Chondrocyte (in vitro differentiated cells): ENCODE measurements around the gene ZNF207. TPM values are rescaled to one million over a fixed set of nuclear protein-coding genes. Genes with fewer than 3 reads are reported as not detected.

Source experiments
- DNase-seq: peaks from one replicate; pipeline ENCODE4 v3.0.0; 2021; ENCODE audit warnings: mixed read lengths, low spot score
- H3K27ac Mint-ChIP-seq: one replicate; pipeline ENCODE4 v1.8.0; 2021; ENCODE audit warnings: mild to moderate bottlenecking, moderate library complexity, mixed read lengths; ENCODE audit not compliant: unreplicated experiment
- H3K27me3 Mint-ChIP-seq: 2 replicates; pipeline ENCODE4 v1.8.0; 2021; ENCODE audit warnings: low read depth, mixed read lengths
- H3K36me3 Mint-ChIP-seq: 2 replicates; pipeline ENCODE4 v1.8.0; 2021; ENCODE audit warnings: low read depth, mixed read lengths
- H3K4me1 Mint-ChIP-seq: 2 replicates; pipeline ENCODE4 v1.8.0; 2021; ENCODE audit warnings: low read depth, mild to moderate bottlenecking, mixed read lengths
- H3K4me3 Mint-ChIP-seq: one replicate; pipeline ENCODE4 v1.8.0; 2021; ENCODE audit warnings: mild to moderate bottlenecking, moderate library complexity, mixed read lengths; ENCODE audit not compliant: unreplicated experiment
- H3K9me3 Mint-ChIP-seq: 2 replicates; pipeline ENCODE4 v1.8.0; 2021; ENCODE audit warnings: low read depth, mixed read lengths
- CTCF ChIP-seq: fragments of 200-600 bp; sonication (generic); IDR thresholded peaks from 2 replicates; pipeline ENCODE4 v1.5.0; 2021; ENCODE audit warnings: antibody characterized with exemption, mild to moderate bottlenecking, moderate library complexity
- long read RNA-seq: library from polyadenylated mRNA; stranded (forward); transcript quantifications from one replicate; pipeline ENCODE4 v2.0.0, GENCODE V29; 2021
- total RNA-seq: library from RNA; stranded (reverse); gene quantifications from 3 replicates; pipeline ENCODE4 v1.2.1, GENCODE V29; 2021

Gene ZNF207
- 96.8 to 138 TPM (median 107 TPM) in 3 replicates for total RNA-seq
- long read RNA-seq, full-length matches to known transcripts, result 66 of 79 reads
- long read RNA-seq, partial matches to known transcripts, result 4 of 79 reads
- long read RNA-seq, other reads (novel, unspliced or antisense), result 9 of 79 reads

- Mint-ChIP-seq H3K4me3 (peak within 1 kb of the TSS; percentile 100), H3K9me3 (no peaks in the 10 kb centered on the region), H3K27ac (peak within 1 kb of the TSS; percentile 100), H3K36me3 (peaks cover 15% of the 10 kb centered on the region), H3K27me3 (no peaks in the 10 kb centered on the region), H3K4me1 (peaks cover 44% of the 10 kb centered on the region)
- TF ChIP-seq CTCF, result no peak
- DNase-seq, result peak; percentile 98
These were observed at the start of gene ZNF207 for GRCh38 chr17:32349854-32350665. TSS of gene ZNF207 (plus strand) at chr17:32350157. CDS start at chr17:32350286, 129 bp downstream.

DNA sequence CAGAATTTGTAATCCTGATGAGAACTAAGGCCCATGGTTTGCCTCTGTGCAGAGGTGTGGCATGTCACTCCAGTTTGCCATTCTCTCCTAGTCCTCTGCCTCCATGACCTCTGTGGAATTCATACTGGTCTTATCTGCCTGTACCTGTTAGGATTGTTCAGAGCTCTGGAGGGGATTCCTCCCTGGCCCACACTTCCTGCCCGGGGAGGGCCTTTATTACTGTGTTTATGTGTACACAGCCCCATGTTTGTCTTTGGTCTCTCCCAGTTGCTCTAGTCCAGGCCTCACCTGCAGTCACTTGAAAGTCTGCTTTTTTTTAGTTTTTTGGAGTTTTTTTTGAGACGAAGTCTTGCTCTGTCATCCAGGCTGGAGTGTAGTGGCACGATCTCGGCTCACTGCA, 47.9 kb upstream of the ZNF207 start:
- peaks cover 8% of the 10 kb centered on the region for H3K4me1 Mint-ChIP-seq
- DNase-seq, result no peak
- H3K27ac Mint-ChIP-seq, result no peak overlapping the region
- no peaks in the 10 kb centered on the region for H3K9me3 Mint-ChIP-seq
- no peaks in the 10 kb centered on the region for H3K36me3 Mint-ChIP-seq
- peaks cover 1% of the 10 kb centered on the region for H3K27me3 Mint-ChIP-seq
- H3K4me3 Mint-ChIP-seq, result no peak overlapping the region
- no peak for TF ChIP-seq CTCF

GRCh38 chr17:32302860-32303649, 46.9 kb upstream of the ZNF207 start:
- Mint-ChIP-seq H3K4me3 (no peak overlapping the region), H3K4me1 (peaks cover 8% of the 10 kb centered on the region), H3K36me3 (no peaks in the 10 kb centered on the region), H3K9me3 (no peaks in the 10 kb centered on the region), H3K27ac (no peak overlapping the region), H3K27me3 (peaks cover 6% of the 10 kb centered on the region)
- TF ChIP-seq CTCF, result no peak
- DNase-seq, result no peak

DNA sequence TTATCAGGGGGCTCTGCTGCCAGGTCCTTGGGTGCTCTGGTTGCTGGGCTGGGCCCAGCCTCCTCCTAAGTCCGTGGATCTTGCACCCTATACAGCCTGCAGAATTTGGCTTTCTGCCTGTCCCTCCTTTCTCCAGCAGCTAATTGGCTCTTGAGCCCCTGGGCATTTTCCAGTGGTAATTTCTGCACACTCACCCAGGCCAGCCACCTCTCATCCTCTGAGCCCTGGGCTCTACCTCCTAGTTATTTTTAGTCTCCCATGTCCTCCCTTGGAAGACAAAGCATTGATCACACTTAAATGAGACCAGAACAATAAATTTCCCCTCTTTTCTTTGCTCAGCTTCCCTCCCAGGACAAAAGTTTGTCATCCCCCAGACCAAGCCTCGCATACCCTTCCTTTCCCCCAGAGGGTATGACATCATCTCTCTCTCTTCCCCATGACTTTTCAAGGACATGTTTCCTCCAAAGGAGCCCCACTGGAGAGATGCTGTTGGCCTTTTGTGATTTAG, 46.1 kb upstream of the ZNF207 start:
- no peaks in the 10 kb centered on the region for H3K9me3 Mint-ChIP-seq
- no peaks in the 10 kb centered on the region for H3K36me3 Mint-ChIP-seq
- H3K4me3 Mint-ChIP-seq, result no peak overlapping the region
- no peak overlapping the region for H3K27ac Mint-ChIP-seq
- peaks cover 8% of the 10 kb centered on the region for H3K4me1 Mint-ChIP-seq
- DNase-seq, result no peak
- H3K27me3 Mint-ChIP-seq, result peaks cover 6% of the 10 kb centered on the region
- TF ChIP-seq CTCF, result no peak

GRCh38 chr17:32305049-32305448, 44.9 kb upstream of the ZNF207 start:
- Mint-ChIP-seq H3K27me3 (peaks cover 6% of the 10 kb centered on the region), H3K4me1 (peaks cover 4% of the 10 kb centered on the region), H3K36me3 (no peaks in the 10 kb centered on the region), H3K4me3 (no peak overlapping the region), H3K9me3 (no peaks in the 10 kb centered on the region), H3K27ac (no peak overlapping the region)
- no peak for DNase-seq
- no peak for TF ChIP-seq CTCF
